Epithelial cell of umbilical artery (primary cell): ENCODE measurements around the gene NCDN. TPM values are rescaled to one million over a fixed set of nuclear protein-coding genes. Genes with fewer than 3 reads are reported as not detected.

Experiments used
- total RNA-seq: library from RNA; depleted of rRNA; stranded (reverse); fragments of >200 nt; gene quantifications from 2 replicates; pipeline ENCODE4 v1.2.3, GENCODE V29; 2014

Gene NCDN, protein sequence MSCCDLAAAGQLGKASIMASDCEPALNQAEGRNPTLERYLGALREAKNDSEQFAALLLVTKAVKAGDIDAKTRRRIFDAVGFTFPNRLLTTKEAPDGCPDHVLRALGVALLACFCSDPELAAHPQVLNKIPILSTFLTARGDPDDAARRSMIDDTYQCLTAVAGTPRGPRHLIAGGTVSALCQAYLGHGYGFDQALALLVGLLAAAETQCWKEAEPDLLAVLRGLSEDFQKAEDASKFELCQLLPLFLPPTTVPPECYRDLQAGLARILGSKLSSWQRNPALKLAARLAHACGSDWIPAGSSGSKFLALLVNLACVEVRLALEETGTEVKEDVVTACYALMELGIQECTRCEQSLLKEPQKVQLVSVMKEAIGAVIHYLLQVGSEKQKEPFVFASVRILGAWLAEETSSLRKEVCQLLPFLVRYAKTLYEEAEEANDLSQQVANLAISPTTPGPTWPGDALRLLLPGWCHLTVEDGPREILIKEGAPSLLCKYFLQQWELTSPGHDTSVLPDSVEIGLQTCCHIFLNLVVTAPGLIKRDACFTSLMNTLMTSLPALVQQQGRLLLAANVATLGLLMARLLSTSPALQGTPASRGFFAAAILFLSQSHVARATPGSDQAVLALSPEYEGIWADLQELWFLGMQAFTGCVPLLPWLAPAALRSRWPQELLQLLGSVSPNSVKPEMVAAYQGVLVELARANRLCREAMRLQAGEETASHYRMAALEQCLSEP
- 9.9 and 10.4 TPM in 2 replicates for total RNA-seq

DNA sequence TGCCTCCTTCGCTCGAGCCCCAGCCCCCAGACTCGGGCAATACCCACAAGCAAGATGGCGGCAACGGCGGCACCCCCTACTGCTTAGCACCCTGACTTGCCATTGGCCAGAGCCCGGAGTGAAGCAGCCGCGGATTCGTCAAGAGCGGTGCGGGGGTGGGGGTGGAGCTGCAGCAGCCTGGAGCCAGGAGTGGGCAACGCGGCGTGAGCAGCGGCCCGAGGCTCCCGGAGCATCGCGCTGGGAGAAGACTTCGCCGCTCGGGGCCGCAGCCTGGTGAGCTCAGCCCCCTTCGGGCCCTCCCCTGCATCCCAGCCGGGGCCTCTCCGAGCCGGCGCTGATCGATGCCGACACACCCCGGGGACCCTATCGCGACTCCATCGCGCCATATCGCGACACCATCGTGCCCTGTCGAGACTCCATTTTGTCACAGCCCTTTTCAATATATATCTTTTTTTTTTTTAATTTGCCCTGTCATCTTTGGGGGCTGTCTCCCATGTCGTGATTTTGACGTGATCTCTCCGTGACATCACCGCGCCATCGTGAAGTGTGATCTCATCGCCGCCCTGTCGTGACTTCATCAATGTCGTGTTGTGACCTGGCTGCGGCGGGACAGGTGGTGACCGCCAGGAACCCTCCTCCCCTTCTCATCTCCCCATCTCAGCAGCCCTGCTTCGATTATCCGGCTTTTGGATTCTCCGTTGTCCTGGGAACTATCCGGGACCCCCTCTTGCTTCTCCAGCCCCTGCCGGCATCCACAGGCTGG, at the start of gene NCDN:
TSS of gene NCDN (plus strand) at position 189 of the 763 bp plus-strand sequence. CDS start at position 581, 392 bp downstream.

GRCh38 chr1:35557118-35557610, 435 bp upstream of the NCDN start, which contains the start of gene KIAA0319L:
Gene KIAA0319L, minus strand, starts transcription at chr1:35557403. Its CDS starts 2,912 bp downstream, at chr1:35554491.

GRCh38 chr1:35573198-35574124, 15.9 kb downstream of the NCDN start, which contains the start of gene TFAP2E:
Gene TFAP2E, plus strand, starts transcription at chr1:35573314. Its CDS starts 264 bp downstream, at chr1:35573578.

Other genes starting within 250 kb of the NCDN start
- gene KIAA0319L, start 396 bp upstream of the NCDN start, total RNA-seq: 50.3 and 61.7 TPM in 2 replicates
- under 0.01 TPM in 1 of 2 replicates, not detected in the other for gene TFAP2E, start 15.5 kb downstream of the NCDN start, total RNA-seq
- gene PSMB2, start 83.7 kb downstream of the NCDN start, total RNA-seq: 23.4 and 28.0 TPM in 2 replicates
- 15.3 and 21.6 TPM in 2 replicates for gene C1orf216, start 161.1 kb downstream of the NCDN start, total RNA-seq
- gene CLSPN, start 212.2 kb downstream of the NCDN start, total RNA-seq: 13.3 and 25.4 TPM in 2 replicates